OCI-LY3 (cell line): ENCODE data around the gene DISP1.

Experiments
- CTCF ChIP-seq: fragments of 200-600, 300-600 bp; sonication (generic); IDR thresholded peaks from 2 replicates; pipeline ENCODE4 v1.5.1; 2014; ENCODE audit warnings: antibody characterized with exemption, low read length, low read depth
- EZH2phosphoT487 ChIP-seq: fragments of 200-600 bp; shearing (Covaris generic); IDR thresholded peaks from 2 replicates; pipeline ENCODE4 v1.6.1; 2018; ENCODE audit warnings: antibody characterized with exemption, mixed run types, low read depth

GRCh38 chr1:222833356-222833876, 18.6 kb downstream of the DISP1 start:
- TF ChIP-seq CTCF (no peak), EZH2phosphoT487 (no peak)
